GM08714 (cell line): ENCODE data around the gene RXRA.

Experiments
- H3K4me3 ChIP-seq: fragments of 200-500 bp; sonication (Bioruptor generic); 2 replicates; pipeline ENCODE4 v1.5.1; 2014; ENCODE audit warnings: mild to moderate bottlenecking, low read length, inconsistent platforms
- ZNF274 ChIP-seq: IDR thresholded peaks from 2 replicates; pipeline ENCODE4 v1.6.1; 2012; ENCODE audit warnings: mild to moderate bottlenecking, low read depth, low read length

Gene RXRA

DNA sequence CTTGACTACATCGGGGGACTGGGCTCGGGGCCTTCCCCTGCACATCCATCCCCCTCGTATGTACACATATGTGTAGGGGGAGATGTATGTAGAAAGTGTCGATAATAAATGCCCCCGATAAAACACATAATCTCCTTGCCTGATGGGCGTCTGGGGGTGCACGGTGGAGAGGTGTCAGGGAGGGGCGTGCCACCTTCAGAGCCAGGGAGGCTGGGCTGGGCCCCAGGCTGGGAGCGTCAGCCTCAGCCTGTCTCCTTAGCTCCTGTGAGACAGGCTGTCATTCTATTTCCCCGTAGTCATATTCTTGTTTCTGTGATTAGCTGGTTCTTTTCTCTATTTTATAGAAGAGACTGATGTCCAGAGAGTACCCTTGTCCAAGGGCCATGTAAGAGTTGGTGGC, 4.7 kb upstream of the RXRA start:
- no peak overlapping the region for H3K4me3 ChIP-seq
- no peak for TF ChIP-seq ZNF274

DNA sequence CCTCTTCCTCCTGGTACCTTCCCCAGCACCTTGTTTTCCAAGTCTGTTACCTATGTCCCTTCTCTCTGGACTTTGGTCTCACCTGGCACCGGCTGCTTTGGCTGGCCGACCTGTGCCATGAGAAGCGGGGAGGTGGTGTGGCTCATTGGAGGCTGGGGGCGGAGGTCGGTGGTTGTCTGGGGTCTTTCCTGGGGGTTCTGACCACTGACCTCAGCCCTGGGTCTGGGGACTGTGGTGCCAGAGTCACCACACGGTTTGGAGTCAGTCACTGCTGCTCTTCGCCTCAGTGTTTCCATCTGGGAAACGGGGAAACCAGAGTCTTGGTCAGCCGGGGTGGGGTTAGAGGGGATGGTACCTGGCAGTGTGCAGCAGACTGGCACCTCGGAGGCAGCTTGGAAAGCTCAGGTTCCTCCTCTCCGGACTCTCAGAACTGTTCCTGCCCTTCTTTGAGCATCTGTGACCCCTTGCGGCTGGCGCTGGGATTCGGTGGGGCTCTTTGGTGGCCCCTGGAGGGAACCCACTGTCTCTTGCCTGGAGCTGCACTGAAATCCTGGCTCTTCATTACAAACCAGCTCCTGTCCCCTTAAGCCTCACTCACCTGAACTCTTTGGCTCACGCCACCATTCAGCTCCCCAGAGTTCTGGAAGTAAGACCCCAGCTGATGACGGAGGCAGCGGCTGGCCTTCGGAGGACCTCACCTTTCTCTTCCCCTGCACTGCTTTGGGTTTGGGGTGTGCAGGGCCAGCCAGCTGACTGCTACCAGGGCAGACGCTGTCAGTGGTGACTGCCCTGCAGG, 4.1 kb upstream of the RXRA start:
- TF ChIP-seq ZNF274 = no peak
- H3K4me3 ChIP-seq = no peak overlapping the region

- no peak overlapping the region for H3K4me3 ChIP-seq
- TF ChIP-seq ZNF274 = no peak
Observed at GRCh38 chr9:134322781-134323241, 3.4 kb upstream of the RXRA start.

GRCh38 chr9:134323741-134324358, 2.4 kb upstream of the RXRA start:
- no peak for TF ChIP-seq ZNF274
- H3K4me3 ChIP-seq = no peak overlapping the region

GRCh38 chr9:134324359-134325095, 1.7 kb upstream of the RXRA start:
- no peak overlapping the region for H3K4me3 ChIP-seq
- no peak for TF ChIP-seq ZNF274

GRCh38 chr9:134325096-134325812, 1.0 kb upstream of the RXRA start:
- no peak for TF ChIP-seq ZNF274
- H3K4me3 ChIP-seq = peak overlapping the region; percentile 36; the same call in 1 of the 2 replicates

DNA sequence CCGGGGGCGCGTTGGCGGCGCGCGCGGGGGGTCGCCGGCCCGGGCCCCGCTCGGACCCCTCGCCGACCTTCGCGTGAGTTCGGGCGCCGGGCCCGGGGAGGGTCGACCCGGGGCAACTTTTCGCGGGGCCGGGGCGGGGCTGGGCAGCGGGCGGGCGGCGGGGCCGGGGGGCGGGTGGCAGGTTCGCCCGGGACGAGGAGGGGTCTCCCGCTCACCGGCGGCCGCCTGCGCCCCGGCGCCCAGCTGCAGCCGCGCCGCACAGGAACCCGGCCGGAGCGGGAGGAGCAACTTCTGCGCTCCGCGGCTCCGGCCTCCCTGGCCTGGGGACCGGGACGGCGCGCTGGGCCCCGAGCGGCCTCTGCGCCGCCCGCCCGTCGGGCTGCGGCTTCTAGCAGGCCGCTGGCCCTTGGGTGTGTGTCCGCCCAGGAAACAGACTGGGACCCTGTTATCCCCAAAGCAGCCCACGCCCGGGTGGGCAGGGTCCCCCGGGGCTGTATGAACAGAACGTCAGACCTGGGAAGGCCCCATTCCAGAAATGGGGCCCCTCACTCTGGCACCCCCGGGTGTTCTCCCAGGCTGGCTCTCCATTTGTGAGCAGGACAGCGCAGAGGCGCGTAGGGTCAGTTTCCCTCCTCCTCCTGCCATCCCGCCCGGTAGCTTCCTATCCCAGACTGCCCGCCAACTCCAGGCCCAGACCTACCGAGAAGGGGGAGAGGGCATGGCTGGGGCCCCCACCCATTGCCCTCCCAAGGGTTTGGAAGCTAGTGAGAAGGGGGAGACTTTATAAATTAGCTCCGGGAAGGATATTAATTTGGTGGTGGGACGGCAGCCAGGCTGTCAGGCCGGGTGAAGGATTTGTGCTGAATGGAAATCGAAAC, 708 bp downstream of the RXRA start:
- TF ChIP-seq ZNF274 = no peak
- peak overlapping the region; percentile 3; the same call in 1 of the 2 replicates for H3K4me3 ChIP-seq

DNA sequence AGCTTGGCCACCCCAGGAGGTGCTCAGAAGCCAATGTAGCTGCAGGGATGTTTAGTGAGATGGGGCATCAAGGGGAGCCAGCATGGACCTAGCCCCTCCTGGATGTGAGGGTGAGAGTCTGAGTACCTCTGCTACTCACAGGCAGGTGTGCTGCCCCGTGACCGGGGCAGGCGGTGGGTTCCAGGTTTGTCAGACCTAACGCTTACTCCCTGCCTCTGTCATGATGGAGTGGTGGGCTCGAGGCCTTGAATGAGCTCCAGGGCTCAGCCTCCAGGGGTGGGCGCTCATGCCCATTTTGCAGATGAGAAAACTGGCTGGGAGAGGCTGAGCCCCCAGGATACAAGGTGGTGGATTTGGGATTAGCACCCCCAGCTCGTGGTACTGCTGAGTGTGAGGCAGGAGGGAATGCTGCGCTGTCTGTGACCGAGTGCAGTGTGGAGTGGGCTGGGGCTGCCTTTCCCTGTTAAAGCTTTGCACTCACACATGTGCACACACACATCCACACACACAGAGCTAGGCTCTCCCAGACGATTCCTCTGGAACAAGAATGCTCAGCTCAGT, 1.5 kb downstream of the RXRA start:
- no peak overlapping the region for H3K4me3 ChIP-seq
- no peak for TF ChIP-seq ZNF274

GRCh38 chr9:134328341-134328840, 2.1 kb downstream of the RXRA start:
- no peak overlapping the region for H3K4me3 ChIP-seq
- no peak for TF ChIP-seq ZNF274

- H3K4me3 ChIP-seq = no peak overlapping the region
- TF ChIP-seq ZNF274 = no peak
Observed at GRCh38 chr9:134328841-134329575, 2.8 kb downstream of the RXRA start.

DNA sequence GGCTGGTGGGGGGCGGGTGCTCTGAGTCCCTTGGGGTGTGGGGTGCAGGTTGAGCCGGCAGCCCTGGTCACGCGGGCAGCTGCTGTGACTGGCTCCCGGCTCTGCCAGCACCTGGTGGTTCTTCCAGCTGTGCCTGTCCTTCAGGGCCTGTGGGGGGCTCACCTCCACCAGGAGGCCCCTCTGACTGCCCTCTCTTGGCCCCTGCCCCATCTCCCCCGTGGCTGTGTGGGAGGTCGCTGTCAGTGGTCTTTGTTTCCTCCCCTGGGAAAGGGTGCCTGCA, 3.3 kb downstream of the RXRA start:
- H3K4me3 ChIP-seq = no peak overlapping the region
- no peak for TF ChIP-seq ZNF274

GRCh38 chr9:134329886-134330285, 3.6 kb downstream of the RXRA start:
- no peak for TF ChIP-seq ZNF274
- H3K4me3 ChIP-seq = no peak overlapping the region
